Measurements from ENCODE around the gene DLGAP1. TPM values are rescaled to one million over a fixed set of nuclear protein-coding genes. Genes with fewer than 3 reads are reported as not detected.

Gene DLGAP1
- total RNA-seq, 1 donor from 2014 or later = 3.7 TPM

DNA sequence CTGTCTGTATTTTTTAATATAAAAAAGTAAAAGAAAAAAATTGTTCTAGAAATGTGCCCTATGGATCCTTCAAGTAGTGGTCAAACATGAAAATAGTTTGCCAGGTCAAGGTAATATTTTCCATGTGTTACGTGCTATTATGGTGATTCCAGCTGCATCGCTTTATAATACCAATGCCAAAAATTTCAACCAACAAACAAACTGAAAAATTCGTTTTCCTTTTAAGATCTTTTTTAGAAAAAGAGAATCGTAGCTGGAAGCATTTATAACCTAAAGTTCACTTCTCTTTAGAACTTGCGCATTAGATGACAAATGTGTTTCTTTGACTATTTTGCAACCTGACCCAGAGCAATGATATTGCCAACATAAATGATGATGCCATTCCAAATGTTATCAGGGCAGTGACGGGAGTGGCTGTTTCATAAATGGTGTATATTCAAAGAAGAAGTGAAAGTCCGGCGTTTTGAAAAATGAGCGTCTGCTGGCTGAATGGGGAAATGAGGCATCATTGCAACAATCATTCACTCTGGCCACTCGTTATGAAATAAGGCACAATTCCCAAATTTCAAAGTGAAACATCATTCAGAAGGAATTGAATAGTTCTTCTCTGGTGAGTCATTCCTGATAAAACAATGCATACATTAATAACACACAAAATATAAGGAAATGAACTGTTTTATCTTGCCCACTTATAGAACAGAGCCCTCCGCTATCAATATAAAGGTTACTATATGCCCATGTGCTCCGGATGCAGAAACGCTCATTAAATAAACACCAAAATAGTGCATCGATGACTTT, 707.7 kb downstream of the DLGAP1 start:
- Mint-ChIP-seq H3K9me3 (peaks cover 10% of the 10 kb centered on the region), H3K27ac (no peak overlapping the region), H3K4me1 (ENCODE audit: unreplicated experiment) (no peaks in the 10 kb centered on the region), H3K27me3 (no peaks in the 10 kb centered on the region), H3K36me3 (no peaks in the 10 kb centered on the region), H3K4me3 (no peak overlapping the region)
- no peak for DNase-seq (ENCODE audit: extremely low spot score, unreplicated experiment)
- TF ChIP-seq, protein P1, sequence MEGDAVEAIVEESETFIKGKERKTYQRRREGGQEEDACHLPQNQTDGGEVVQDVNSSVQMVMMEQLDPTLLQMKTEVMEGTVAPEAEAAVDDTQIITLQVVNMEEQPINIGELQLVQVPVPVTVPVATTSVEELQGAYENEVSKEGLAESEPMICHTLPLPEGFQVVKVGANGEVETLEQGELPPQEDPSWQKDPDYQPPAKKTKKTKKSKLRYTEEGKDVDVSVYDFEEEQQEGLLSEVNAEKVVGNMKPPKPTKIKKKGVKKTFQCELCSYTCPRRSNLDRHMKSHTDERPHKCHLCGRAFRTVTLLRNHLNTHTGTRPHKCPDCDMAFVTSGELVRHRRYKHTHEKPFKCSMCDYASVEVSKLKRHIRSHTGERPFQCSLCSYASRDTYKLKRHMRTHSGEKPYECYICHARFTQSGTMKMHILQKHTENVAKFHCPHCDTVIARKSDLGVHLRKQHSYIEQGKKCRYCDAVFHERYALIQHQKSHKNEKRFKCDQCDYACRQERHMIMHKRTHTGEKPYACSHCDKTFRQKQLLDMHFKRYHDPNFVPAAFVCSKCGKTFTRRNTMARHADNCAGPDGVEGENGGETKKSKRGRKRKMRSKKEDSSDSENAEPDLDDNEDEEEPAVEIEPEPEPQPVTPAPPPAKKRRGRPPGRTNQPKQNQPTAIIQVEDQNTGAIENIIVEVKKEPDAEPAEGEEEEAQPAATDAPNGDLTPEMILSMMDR (conservative IDR thresholded peaks at IDR 0.05) = no peak

DNA sequence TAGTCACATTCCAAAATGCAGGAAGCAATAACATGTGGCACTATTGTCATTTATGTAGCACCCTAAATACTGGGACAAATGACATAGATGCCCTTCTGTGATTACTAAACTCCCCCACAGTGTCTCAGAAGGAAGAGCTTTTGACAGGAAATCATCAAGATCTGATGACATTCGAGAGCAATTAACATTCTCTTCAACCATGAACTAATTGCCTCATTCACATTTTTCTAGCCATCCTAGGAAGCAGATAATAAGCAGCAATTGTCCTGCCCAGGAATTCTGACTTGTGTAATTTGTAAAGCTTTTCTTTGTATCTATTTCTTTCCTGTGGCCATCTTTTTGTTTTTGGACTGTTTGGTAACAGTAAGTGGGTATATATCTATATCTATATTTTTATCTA, 712.6 kb downstream of the DLGAP1 start:
- H3K36me3 Mint-ChIP-seq = peaks cover 5% of the 10 kb centered on the region
- no peak for DNase-seq (ENCODE audit: extremely low spot score, unreplicated experiment)
- no peak overlapping the region for H3K27ac Mint-ChIP-seq
- H3K4me1 Mint-ChIP-seq (ENCODE audit: unreplicated experiment) = no peaks in the 10 kb centered on the region
- H3K9me3 Mint-ChIP-seq = no peaks in the 10 kb centered on the region
- no peaks in the 10 kb centered on the region for H3K27me3 Mint-ChIP-seq
- TF ChIP-seq, protein P1 (conservative IDR thresholded peaks at IDR 0.05) = no peak
- H3K4me3 Mint-ChIP-seq = no peak overlapping the region

- no peaks in the 10 kb centered on the region for H3K9me3 Mint-ChIP-seq
- no peak overlapping the region for H3K27ac Mint-ChIP-seq
- H3K36me3 Mint-ChIP-seq = peaks cover 5% of the 10 kb centered on the region
- no peak overlapping the region for H3K4me3 Mint-ChIP-seq
- H3K4me1 Mint-ChIP-seq (ENCODE audit: unreplicated experiment) = no peaks in the 10 kb centered on the region
- TF ChIP-seq, protein P1 (conservative IDR thresholded peaks at IDR 0.05) = no peak
- no peaks in the 10 kb centered on the region for H3K27me3 Mint-ChIP-seq
- DNase-seq (ENCODE audit: extremely low spot score, unreplicated experiment) = no peak
These were observed 713.8 kb downstream of the DLGAP1 start for GRCh38 chr18:3741333-3741732.

DNA sequence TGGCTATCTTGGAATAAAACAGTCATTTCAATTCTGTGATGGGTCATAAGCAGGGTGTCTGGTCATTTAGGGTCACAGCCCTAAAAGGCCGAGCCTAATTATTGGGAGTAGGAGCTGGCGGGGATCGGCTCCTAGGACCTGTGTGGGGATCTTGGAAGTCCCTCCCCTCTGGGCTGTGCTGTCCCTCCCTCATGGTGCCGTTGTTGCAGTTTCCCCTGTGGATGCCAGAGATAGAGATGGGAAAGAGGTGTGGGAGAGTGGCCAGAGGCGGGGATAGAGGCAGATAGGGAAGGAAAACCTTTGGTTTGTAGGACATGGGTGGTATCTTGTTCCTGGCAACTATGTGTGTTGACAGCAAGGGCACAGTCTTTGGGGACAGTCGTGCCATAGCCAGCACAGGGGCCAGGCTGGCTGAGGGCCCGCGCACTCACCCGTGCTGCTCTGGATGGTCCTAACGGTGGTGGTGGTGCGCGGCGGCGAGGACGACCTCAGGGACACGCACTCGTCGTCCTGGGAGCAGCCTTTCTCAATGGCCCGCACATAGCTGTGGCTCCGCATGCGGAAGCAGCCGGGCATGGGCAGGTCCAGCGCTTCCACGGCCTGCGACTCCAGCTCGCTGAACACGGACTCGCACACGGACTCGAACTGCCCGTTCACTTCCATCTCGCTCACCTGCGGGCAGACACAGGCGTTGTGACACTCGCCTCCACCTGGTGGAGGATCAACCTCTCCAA, 726.2 kb downstream of the DLGAP1 start:
- no peak overlapping the region for H3K27ac Mint-ChIP-seq
- no peaks in the 10 kb centered on the region for H3K36me3 Mint-ChIP-seq
- H3K9me3 Mint-ChIP-seq = no peaks in the 10 kb centered on the region
- H3K4me3 Mint-ChIP-seq = no peak overlapping the region
- H3K27me3 Mint-ChIP-seq = no peaks in the 10 kb centered on the region
- TF ChIP-seq, protein P1 (conservative IDR thresholded peaks at IDR 0.05) = no peak
- H3K4me1 Mint-ChIP-seq (ENCODE audit: unreplicated experiment) = no peaks in the 10 kb centered on the region
- no peak for DNase-seq (ENCODE audit: extremely low spot score, unreplicated experiment)

DNA sequence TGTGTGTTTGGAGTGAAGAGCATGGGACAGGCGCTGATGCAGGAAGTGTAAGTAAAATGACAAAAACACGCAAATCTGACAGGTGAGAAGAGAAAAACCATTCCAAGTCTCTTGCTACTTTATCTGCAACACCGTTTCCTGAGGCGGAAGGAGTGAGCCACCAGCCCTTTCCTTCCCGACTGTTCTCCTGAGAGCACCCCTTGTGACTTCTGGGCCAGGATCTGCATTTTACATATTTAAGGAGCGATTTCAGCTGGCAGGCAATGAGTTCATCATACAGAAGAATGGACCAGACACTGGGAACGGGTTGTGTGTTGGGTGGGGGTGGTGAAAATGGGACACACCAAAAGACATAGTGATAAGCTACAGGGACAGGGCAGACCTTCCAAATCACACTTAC, 727.8 kb downstream of the DLGAP1 start:
- H3K36me3 Mint-ChIP-seq = no peaks in the 10 kb centered on the region
- H3K9me3 Mint-ChIP-seq = no peaks in the 10 kb centered on the region
- H3K4me1 Mint-ChIP-seq (ENCODE audit: unreplicated experiment) = peaks cover 15% of the 10 kb centered on the region
- no peak overlapping the region for H3K4me3 Mint-ChIP-seq
- TF ChIP-seq, protein P1 (conservative IDR thresholded peaks at IDR 0.05) = no peak
- no peaks in the 10 kb centered on the region for H3K27me3 Mint-ChIP-seq
- DNase-seq (ENCODE audit: extremely low spot score, unreplicated experiment) = no peak
- H3K27ac Mint-ChIP-seq = no peak overlapping the region

Data from type B pancreatic cell (in vitro differentiated cells).